HepG2 (cell line): ENCODE data around the gene BBLN. TPM values are rescaled to one million over a fixed set of nuclear protein-coding genes. Genes with fewer than 3 reads are reported as not detected.

Experiments used
- FOSL2 ChIP-seq: sonication (generic); formaldehyde crosslinking; IDR thresholded peaks from 2 replicates; pipeline ENCODE4 v1.4.0; 2020; ENCODE audit warnings: missing genetic modification reagents
- FOXA3 ChIP-seq: IDR thresholded peaks from 2 replicates; pipeline ENCODE4 v1.6.1; 2016; ENCODE audit warnings: missing genetic modification reagents, missing compliant biosample characterization
- GTF2F1 ChIP-seq: fragments of 150-350 bp; IDR thresholded peaks from 2 replicates; pipeline ENCODE4 v1.6.1; 2014; ENCODE audit warnings: low read length
- MED1 ChIP-seq: sonication (generic); formaldehyde crosslinking; IDR thresholded peaks from 2 replicates; pipeline ENCODE4 v1.4.0; 2020; ENCODE audit warnings: missing genetic modification reagents
- NR2C2 ChIP-seq: sonication (generic); formaldehyde crosslinking; IDR thresholded peaks from 2 replicates; pipeline ENCODE4 v1.4.0; 2020; ENCODE audit warnings: missing genetic modification reagents, mild to moderate bottlenecking, moderate library complexity, borderline replicate concordance
- SKI ChIP-seq: fragments of 450-650 bp; IDR thresholded peaks from one replicate; pipeline ENCODE4 v1.6.1; 2018; ENCODE audit warnings: mild to moderate bottlenecking; ENCODE audit not compliant: partially characterized antibody
- TRIM24 ChIP-seq: sonication (generic); formaldehyde crosslinking; IDR thresholded peaks from 2 replicates; pipeline ENCODE4 v1.8.0; 2022; ENCODE audit warnings: mild to moderate bottlenecking, missing genetic modification reagents
- ZKSCAN5 ChIP-seq: sonication (generic); formaldehyde crosslinking; IDR thresholded peaks from 2 replicates; pipeline ENCODE4 v1.5.1; 2020; ENCODE audit warnings: mild to moderate bottlenecking, missing genetic modification reagents
- ZNF224 ChIP-seq: sonication (generic); formaldehyde crosslinking; IDR thresholded peaks from 2 replicates; pipeline ENCODE4 v1.5.0; 2020; ENCODE audit warnings: mild to moderate bottlenecking, missing genetic modification reagents
- ZNF232 ChIP-seq: sonication (generic); formaldehyde crosslinking; IDR thresholded peaks from 2 replicates; pipeline ENCODE4 v1.4.0; 2020; ENCODE audit warnings: missing genetic modification reagents, borderline replicate concordance
- ZNF282 ChIP-seq: fragments of 450-650 bp; IDR thresholded peaks from 2 replicates; pipeline ENCODE4 v1.6.1; 2018; ENCODE audit not compliant: partially characterized antibody
- ZNF446 ChIP-seq: sonication (generic); formaldehyde crosslinking; IDR thresholded peaks from 2 replicates; pipeline ENCODE4 v1.5.0; 2020; ENCODE audit warnings: mild to moderate bottlenecking, missing genetic modification reagents
- ZNF724P ChIP-seq: sonication (generic); formaldehyde crosslinking; IDR thresholded peaks from 2 replicates; pipeline ENCODE4 v1.8.0; 2022; ENCODE audit warnings: missing genetic modification reagents, borderline replicate concordance
- ZNF761 ChIP-seq: sonication (generic); formaldehyde crosslinking; conservative IDR thresholded peaks from 2 replicates; pipeline ENCODE4 v1.4.0; 2020; ENCODE audit warnings: mild to moderate bottlenecking, missing genetic modification reagents
- ZNF878 ChIP-seq: sonication (generic); formaldehyde crosslinking; IDR thresholded peaks from 2 replicates; pipeline ENCODE4 v1.8.1; 2023; ENCODE audit warnings: mild to moderate bottlenecking, missing genetic modification reagents, moderate library complexity
- polyA plus RNA-seq, 8 experiments: library from polyadenylated mRNA; depleted of rRNA in 3 of 8; stranded (reverse) in 7 of 8; unstranded in 1 of 8; fragments of >200 nt; fragmentation: Illumina TruSeq in 4 of 8; extraction: Trizol in 4 of 8; gene quantifications; 2 replicates each; pipeline versions ENCODE4 v1.2.1 to v1.2.3, GENCODE V29; 2011 to 2016; ENCODE audit warnings: low read depth in 4 of 8, missing spikeins in 1 of 8, mixed read lengths in 1 of 8; ENCODE audit not compliant: insufficient read depth in 1 of 8
- total RNA-seq, 5 experiments: library from RNA; depleted of rRNA; stranded (reverse); fragments of >200 nt; fragmentation: Illumina TruSeq; extraction: Trizol; gene quantifications; 2 replicates each; pipeline ENCODE4 v1.2.3, GENCODE V29; 2016; ENCODE audit warnings: low read depth in 1 of 5
- TF ChIP-seq, protein P1 (sequence below): sonication (generic); formaldehyde crosslinking; IDR thresholded peaks from 2 replicates; pipeline ENCODE4 v1.8.0; 2022; ENCODE audit warnings: mild to moderate bottlenecking, missing genetic modification reagents; ENCODE audit not compliant: insufficient replicate concordance
- TF ChIP-seq, protein P2 (sequence below): sonication (generic); formaldehyde crosslinking; IDR thresholded peaks from 2 replicates; pipeline ENCODE4 v1.4.0; 2020; ENCODE audit warnings: missing genetic modification reagents, borderline replicate concordance
- TF ChIP-seq, protein P3 (sequence below): sonication (generic); formaldehyde crosslinking; IDR thresholded peaks from 2 replicates; pipeline ENCODE4 v1.8.0; 2022; ENCODE audit warnings: missing genetic modification reagents, low read depth, mild to moderate bottlenecking, borderline replicate concordance
- TF ChIP-seq, protein P4 (sequence below): sonication (generic); formaldehyde crosslinking; IDR thresholded peaks from 2 replicates; pipeline ENCODE4 v1.5.1; 2020; ENCODE audit warnings: missing genetic modification reagents, mild to moderate bottlenecking, borderline replicate concordance
- TF ChIP-seq, protein P5 (sequence below): sonication (generic); formaldehyde crosslinking; conservative IDR thresholded peaks from 2 replicates; pipeline ENCODE4 v1.5.0; 2020; ENCODE audit warnings: missing genetic modification reagents
- TF ChIP-seq, protein P6 (sequence below): sonication (generic); formaldehyde crosslinking; IDR thresholded peaks from 2 replicates; pipeline ENCODE4 v1.4.0; 2020; ENCODE audit warnings: missing genetic modification reagents

BBLN gene
- total and polyA plus RNA-seq, 2 of the 13 experiments (the other 11 are each of a cell fraction or from before 2014, with no cell fraction given): 27.6 to 33.1 TPM

DNA sequence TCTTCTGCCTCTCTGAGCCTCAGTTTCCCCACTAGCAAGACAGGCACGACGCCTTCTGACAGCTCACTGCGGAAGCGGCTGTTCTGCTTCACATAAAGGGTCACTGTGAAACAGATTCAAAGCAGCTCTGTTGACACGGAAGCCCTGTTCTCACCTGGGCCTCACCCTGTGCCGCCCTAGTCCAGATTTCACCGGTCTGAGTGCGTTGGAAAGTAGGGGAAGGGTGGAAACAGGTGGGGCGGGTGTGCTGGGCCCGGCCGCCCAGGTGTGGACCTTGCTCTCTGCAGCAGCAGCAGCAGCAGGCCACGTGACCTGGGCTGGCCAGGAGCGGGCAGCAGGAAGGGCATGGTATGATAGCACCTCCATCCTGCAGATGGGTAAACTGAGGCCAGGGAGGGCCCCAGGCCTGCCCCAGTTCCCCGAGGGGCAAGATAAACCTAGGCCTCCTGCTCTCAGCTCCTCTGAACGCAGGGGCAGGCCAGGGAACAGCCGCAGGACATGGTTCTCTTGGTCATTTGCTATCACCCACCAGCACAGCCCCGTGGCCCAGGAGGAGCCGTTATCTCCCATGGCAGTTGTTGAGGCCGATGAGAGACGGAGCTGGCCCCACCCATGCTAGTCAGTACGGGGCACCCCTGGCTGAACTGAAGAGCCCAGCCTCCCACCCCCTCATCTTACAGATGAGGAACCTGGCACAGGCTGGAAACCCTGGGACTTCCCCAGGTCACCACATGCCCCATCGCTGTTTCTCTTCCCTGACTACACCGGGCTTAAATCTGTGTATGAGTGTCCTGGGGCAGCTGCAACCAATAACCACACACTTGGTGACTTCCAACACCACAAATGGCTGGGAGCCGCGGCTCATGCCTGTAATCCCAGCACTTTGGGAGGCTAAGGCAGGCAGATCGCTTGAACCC, 44.6 kb upstream of the BBLN start (continued):
- TF ChIP-seq, protein P1, sequence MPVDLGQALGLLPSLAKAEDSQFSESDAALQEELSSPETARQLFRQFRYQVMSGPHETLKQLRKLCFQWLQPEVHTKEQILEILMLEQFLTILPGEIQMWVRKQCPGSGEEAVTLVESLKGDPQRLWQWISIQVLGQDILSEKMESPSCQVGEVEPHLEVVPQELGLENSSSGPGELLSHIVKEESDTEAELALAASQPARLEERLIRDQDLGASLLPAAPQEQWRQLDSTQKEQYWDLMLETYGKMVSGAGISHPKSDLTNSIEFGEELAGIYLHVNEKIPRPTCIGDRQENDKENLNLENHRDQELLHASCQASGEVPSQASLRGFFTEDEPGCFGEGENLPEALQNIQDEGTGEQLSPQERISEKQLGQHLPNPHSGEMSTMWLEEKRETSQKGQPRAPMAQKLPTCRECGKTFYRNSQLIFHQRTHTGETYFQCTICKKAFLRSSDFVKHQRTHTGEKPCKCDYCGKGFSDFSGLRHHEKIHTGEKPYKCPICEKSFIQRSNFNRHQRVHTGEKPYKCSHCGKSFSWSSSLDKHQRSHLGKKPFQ: peak; percentile 99
- TF ChIP-seq TRIM24 (CRISPR knock-in tag) (peak; percentile 91; the same call in 1 of the 2 replicates), ZNF282 (no peak), ZNF224 (CRISPR knock-in tag) (peak; percentile 73; the same call in 1 of the 2 replicates), GTF2F1 (no peak), ZNF232 (CRISPR knock-in tag) (peak; percentile 87; the same call in 1 of the 2 replicates), MED1 (CRISPR knock-in tag) (peak; percentile 99), FOXA3 (CRISPR knock-in tag) (peak; percentile 95), SKI (peak; percentile 43), NR2C2 (CRISPR knock-in tag) (peak; percentile 73), ZNF446 (CRISPR knock-in tag) (no peak), ZNF878 (peak; percentile 32; the same call in 1 of the 2 replicates), ZNF761 (CRISPR knock-in tag) (0 out of 2 replicates have a peak, but pooled peaks have one; percentile 76), FOSL2 (CRISPR knock-in tag) (peak; percentile 62), ZNF724P (CRISPR knock-in tag) (peak; percentile 49; the same call in 1 of the 2 replicates), ZKSCAN5 (CRISPR knock-in tag) (no peak)
- TF ChIP-seq, protein P2, sequence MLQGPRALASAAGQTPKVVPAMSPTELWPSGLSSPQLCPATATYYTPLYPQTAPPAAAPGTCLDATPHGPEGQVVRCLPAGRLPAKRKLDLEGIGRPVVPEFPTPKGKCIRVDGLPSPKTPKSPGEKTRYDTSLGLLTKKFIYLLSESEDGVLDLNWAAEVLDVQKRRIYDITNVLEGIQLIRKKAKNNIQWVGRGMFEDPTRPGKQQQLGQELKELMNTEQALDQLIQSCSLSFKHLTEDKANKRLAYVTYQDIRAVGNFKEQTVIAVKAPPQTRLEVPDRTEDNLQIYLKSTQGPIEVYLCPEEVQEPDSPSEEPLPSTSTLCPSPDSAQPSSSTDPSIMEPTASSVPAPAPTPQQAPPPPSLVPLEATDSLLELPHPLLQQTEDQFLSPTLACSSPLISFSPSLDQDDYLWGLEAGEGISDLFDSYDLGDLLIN (CRISPR knock-in tag): no peak
- TF ChIP-seq, protein P3, sequence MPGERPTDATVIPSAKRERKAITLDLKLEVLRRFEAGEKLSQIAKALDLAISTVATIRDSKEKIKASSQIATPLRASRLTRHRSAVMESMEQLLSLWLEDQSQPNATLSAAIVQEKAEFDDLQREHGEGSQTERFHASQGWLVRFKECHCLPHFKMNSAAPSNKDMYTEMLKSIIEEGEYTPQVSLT: no peak
- TF ChIP-seq, protein P4, sequence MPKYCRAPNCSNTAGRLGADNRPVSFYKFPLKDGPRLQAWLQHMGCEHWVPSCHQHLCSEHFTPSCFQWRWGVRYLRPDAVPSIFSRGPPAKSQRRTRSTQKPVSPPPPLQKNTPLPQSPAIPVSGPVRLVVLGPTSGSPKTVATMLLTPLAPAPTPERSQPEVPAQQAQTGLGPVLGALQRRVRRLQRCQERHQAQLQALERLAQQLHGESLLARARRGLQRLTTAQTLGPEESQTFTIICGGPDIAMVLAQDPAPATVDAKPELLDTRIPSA (CRISPR knock-in tag): no peak
- TF ChIP-seq, protein P5, sequence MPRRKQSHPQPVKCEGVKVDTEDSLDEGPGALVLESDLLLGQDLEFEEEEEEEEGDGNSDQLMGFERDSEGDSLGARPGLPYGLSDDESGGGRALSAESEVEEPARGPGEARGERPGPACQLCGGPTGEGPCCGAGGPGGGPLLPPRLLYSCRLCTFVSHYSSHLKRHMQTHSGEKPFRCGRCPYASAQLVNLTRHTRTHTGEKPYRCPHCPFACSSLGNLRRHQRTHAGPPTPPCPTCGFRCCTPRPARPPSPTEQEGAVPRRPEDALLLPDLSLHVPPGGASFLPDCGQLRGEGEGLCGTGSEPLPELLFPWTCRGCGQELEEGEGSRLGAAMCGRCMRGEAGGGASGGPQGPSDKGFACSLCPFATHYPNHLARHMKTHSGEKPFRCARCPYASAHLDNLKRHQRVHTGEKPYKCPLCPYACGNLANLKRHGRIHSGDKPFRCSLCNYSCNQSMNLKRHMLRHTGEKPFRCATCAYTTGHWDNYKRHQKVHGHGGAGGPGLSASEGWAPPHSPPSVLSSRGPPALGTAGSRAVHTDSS (CRISPR knock-in tag): no peak
- TF ChIP-seq, protein P6, sequence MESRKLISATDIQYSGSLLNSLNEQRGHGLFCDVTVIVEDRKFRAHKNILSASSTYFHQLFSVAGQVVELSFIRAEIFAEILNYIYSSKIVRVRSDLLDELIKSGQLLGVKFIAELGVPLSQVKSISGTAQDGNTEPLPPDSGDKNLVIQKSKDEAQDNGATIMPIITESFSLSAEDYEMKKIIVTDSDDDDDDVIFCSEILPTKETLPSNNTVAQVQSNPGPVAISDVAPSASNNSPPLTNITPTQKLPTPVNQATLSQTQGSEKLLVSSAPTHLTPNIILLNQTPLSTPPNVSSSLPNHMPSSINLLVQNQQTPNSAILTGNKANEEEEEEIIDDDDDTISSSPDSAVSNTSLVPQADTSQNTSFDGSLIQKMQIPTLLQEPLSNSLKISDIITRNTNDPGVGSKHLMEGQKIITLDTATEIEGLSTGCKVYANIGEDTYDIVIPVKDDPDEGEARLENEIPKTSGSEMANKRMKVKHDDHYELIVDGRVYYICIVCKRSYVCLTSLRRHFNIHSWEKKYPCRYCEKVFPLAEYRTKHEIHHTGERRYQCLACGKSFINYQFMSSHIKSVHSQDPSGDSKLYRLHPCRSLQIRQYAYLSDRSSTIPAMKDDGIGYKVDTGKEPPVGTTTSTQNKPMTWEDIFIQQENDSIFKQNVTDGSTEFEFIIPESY (CRISPR knock-in tag): peak; percentile 57; the same call in 1 of the 2 replicates
